DOHH2 (cell line): ENCODE data around the gene FRY.

Source experiments
- H3F3A ChIP-seq: fragments of 200-600 bp; sonication (generic), shearing (Covaris generic); 2 replicates; pipeline ENCODE4 v1.6.0; 2016; ENCODE audit warnings: antibody characterized with exemption, mild to moderate bottlenecking; ENCODE audit not compliant: control insufficient read depth, insufficient read depth
- H3K27ac ChIP-seq: fragments of 200-600 bp; sonication (generic); 2 replicates; pipeline ENCODE4 v1.5.1; 2014; ENCODE audit warnings: low read depth, mild to moderate bottlenecking, low read length, moderate library complexity
- H3K27me3 ChIP-seq: fragments of 200-600 bp; sonication (generic); 2 replicates; pipeline ENCODE4 v1.6.1; 2014; ENCODE audit warnings: mild to moderate bottlenecking, low read length, mixed read lengths; ENCODE audit not compliant: control insufficient read depth
- H3K36me3 ChIP-seq: fragments of 200-600 bp; sonication (generic); 2 replicates; pipeline ENCODE4 v1.6.1; 2014; ENCODE audit warnings: mild to moderate bottlenecking, low read length, moderate library complexity, mixed read lengths; ENCODE audit not compliant: control insufficient read depth
- H3K4me1 ChIP-seq: fragments of 200-600 bp; sonication (generic); 2 replicates; pipeline ENCODE4 v1.6.1; 2014; ENCODE audit warnings: mild to moderate bottlenecking, low read length, mixed read lengths; ENCODE audit not compliant: control insufficient read depth
- H3K4me2 ChIP-seq: fragments of 200-600 bp; sonication (generic); 2 replicates; pipeline ENCODE4 v1.6.0; 2014; ENCODE audit warnings: mild to moderate bottlenecking, low read length, moderate library complexity
- H3K4me3 ChIP-seq: fragments of 200-600 bp; sonication (generic); 2 replicates; pipeline ENCODE4 v1.5.1; 2014; ENCODE audit warnings: mild to moderate bottlenecking, low read length, mixed read lengths
- H3K79me2 ChIP-seq: fragments of 200-600 bp; sonication (generic); 2 replicates; pipeline ENCODE4 v1.6.1; 2014; ENCODE audit warnings: mild to moderate bottlenecking, low read length, mixed read lengths; ENCODE audit not compliant: control insufficient read depth
- H3K9me2 ChIP-seq: fragments of 200-600 bp; sonication (generic); replicated peaks from 2 replicates; pipeline ENCODE4 v1.6.1; 2014; ENCODE audit warnings: mild to moderate bottlenecking, low read length, mixed read lengths; ENCODE audit not compliant: control insufficient read depth
- H3K9me3 ChIP-seq: fragments of 200-600 bp; sonication (generic); 2 replicates; pipeline ENCODE4 v1.6.1; 2014; ENCODE audit warnings: antibody characterized with exemption, low read length, mixed read lengths; ENCODE audit not compliant: control insufficient read depth, insufficient read depth
- H4K20me1 ChIP-seq: fragments of 200-600 bp; sonication (generic); 2 replicates; pipeline ENCODE4 v1.6.0; 2014; ENCODE audit warnings: low read depth, mild to moderate bottlenecking, antibody characterized with exemption, low read length, moderate library complexity; ENCODE audit not compliant: control insufficient read depth, insufficient read depth
- CTCF ChIP-seq: fragments of 200-600 bp; sonication (generic); IDR thresholded peaks from one replicate; pipeline ENCODE4 v1.5.1; 2014; ENCODE audit warnings: antibody characterized with exemption, mild to moderate bottlenecking, low read depth, low read length; ENCODE audit not compliant: poor library complexity, severe bottlenecking
- EZH2phosphoT487 ChIP-seq: fragments of 200-600 bp; sonication (generic); IDR thresholded peaks from 2 replicates; pipeline ENCODE4 v1.6.1; 2017; ENCODE audit warnings: borderline replicate concordance, mild to moderate bottlenecking, antibody characterized with exemption, low read length, moderate library complexity, mixed read lengths

The FRY gene

GRCh38 chr13:32253911-32254399, 222.4 kb downstream of the FRY start:
- peaks cover 55% of the 10 kb centered on the region for H3K36me3 ChIP-seq
- H3F3A ChIP-seq: no peaks in the 10 kb centered on the region
- H3K4me1 ChIP-seq: no peaks in the 10 kb centered on the region
- no peak overlapping the region for H3K27ac ChIP-seq
- H3K9me2 ChIP-seq: no peaks in the 10 kb centered on the region
- H3K4me3 ChIP-seq: no peak overlapping the region
- no peaks in the 10 kb centered on the region for H3K9me3 ChIP-seq
- no peaks in the 10 kb centered on the region for H4K20me1 ChIP-seq
- H3K4me2 ChIP-seq: no peak overlapping the region
- H3K27me3 ChIP-seq: no peaks in the 10 kb centered on the region
- H3K79me2 ChIP-seq: no peaks in the 10 kb centered on the region
- TF ChIP-seq CTCF: no peak
- TF ChIP-seq EZH2phosphoT487: no peak

GRCh38 chr13:32254416-32254815, 222.8 kb downstream of the FRY start:
- H4K20me1 ChIP-seq: no peaks in the 10 kb centered on the region
- no peaks in the 10 kb centered on the region for H3K4me1 ChIP-seq
- no peaks in the 10 kb centered on the region for H3K27me3 ChIP-seq
- H3K27ac ChIP-seq: no peak overlapping the region
- H3K9me3 ChIP-seq: no peaks in the 10 kb centered on the region
- no peaks in the 10 kb centered on the region for H3K79me2 ChIP-seq
- no peak overlapping the region for H3K4me3 ChIP-seq
- H3F3A ChIP-seq: no peaks in the 10 kb centered on the region
- TF ChIP-seq CTCF: no peak
- TF ChIP-seq EZH2phosphoT487: no peak
- no peaks in the 10 kb centered on the region for H3K9me2 ChIP-seq
- H3K36me3 ChIP-seq: peaks cover 55% of the 10 kb centered on the region
- no peak overlapping the region for H3K4me2 ChIP-seq

GRCh38 chr13:32254916-32255723, 223.5 kb downstream of the FRY start:
- Histone ChIP-seq H3K9me3 (no peaks in the 10 kb centered on the region), H3K4me2 (no peak overlapping the region), H4K20me1 (no peaks in the 10 kb centered on the region), H3K4me3 (no peak overlapping the region), H3F3A (no peaks in the 10 kb centered on the region), H3K4me1 (no peaks in the 10 kb centered on the region), H3K9me2 (no peaks in the 10 kb centered on the region), H3K27me3 (no peaks in the 10 kb centered on the region), H3K27ac (no peak overlapping the region), H3K79me2 (no peaks in the 10 kb centered on the region), H3K36me3 (peaks cover 48% of the 10 kb centered on the region)
- TF ChIP-seq CTCF (no peak), EZH2phosphoT487 (no peak)
